Panc1 (cell line): ENCODE data around the gene OBI1. TPM values are rescaled to one million over a fixed set of nuclear protein-coding genes. Genes with fewer than 3 reads are reported as not detected.

Experiments used
- ATAC-seq: fragments of 200-7000 bp; cut with Tn5 transposase; 2 replicates; pipeline ENCODE4 v1.9.1; 2020; ENCODE audit warnings: mild to moderate bottlenecking, moderate library complexity
- BruUV-seq: library from RNA; stranded (reverse); fragments of 400-500 nt; replicated peaks from 2 replicates; lab custom pipeline; 2021; lab: Mats Ljungman, UMichigan
- CTCF ChIA-PET: fragments of 300-600 bp; sonication (Branson Sonifier 250); formaldehyde crosslinking; loops from one replicate; lab custom pipeline; 2022; ENCODE audit warnings: antibody characterized with exemption; lab: Charles Lee
- POLR2A ChIA-PET: fragments of 300-600 bp; sonication (Branson Sonifier 250); formaldehyde crosslinking; loops from one replicate; lab custom pipeline; 2022; ENCODE audit warnings: antibody characterized with exemption; lab: Charles Lee
- DNase-seq: peaks from one replicate; pipeline ENCODE4 v3.0.0-alpha.2; 2010; ENCODE audit warnings: low read depth, low spot score
- H3K27ac ChIP-seq: 2 replicates; pipeline ENCODE4 v1.5.1; 2011; ENCODE audit warnings: mild to moderate bottlenecking, low read length, inconsistent platforms
- H3K27me3 ChIP-seq: fragments of 200-500 bp; sonication (Bioruptor generic); 2 replicates; pipeline ENCODE4 v1.6.0; 2014; ENCODE audit warnings: low read length, inconsistent platforms; ENCODE audit not compliant: control insufficient read depth, insufficient read depth
- H3K36me3 ChIP-seq: fragments of 200-500 bp; sonication (Bioruptor generic); 2 replicates; pipeline ENCODE4 v1.5.1; 2014; ENCODE audit warnings: inconsistent platforms, mild to moderate bottlenecking, low read length, moderate library complexity; ENCODE audit not compliant: control insufficient read depth, insufficient read depth
- H3K4me1 ChIP-seq: 2 replicates; pipeline ENCODE4 v1.5.1; 2011; ENCODE audit warnings: inconsistent platforms, mild to moderate bottlenecking, low read length, moderate library complexity; ENCODE audit not compliant: control insufficient read depth, insufficient read depth
- H3K4me3 ChIP-seq, 2 experiments: 2 replicates each; pipeline ENCODE4 v1.5.1; 2011 to 2012; ENCODE audit warnings: low read depth in 2 of 2, low read length in 2 of 2, mild to moderate bottlenecking in 2 of 2, inconsistent platforms in 1 of 2, moderate library complexity in 1 of 2
- H3K9me3 ChIP-seq: fragments of 200-500 bp; sonication (Bioruptor generic); 2 replicates; pipeline ENCODE4 v1.5.1; 2014; ENCODE audit warnings: low read depth, mild to moderate bottlenecking, inconsistent platforms, low read length, moderate library complexity; ENCODE audit not compliant: control insufficient read depth, insufficient read depth
- CTCF ChIP-seq: fragments of 450-650 bp; IDR thresholded peaks from 2 replicates; pipeline ENCODE4 v1.5.1; 2017; ENCODE audit warnings: mild to moderate bottlenecking
- POLR2AphosphoS5 ChIP-seq: IDR thresholded peaks from 2 replicates; pipeline ENCODE4 v1.6.1; 2012; ENCODE audit warnings: mild to moderate bottlenecking, low read depth, low read length, moderate library complexity
- REST ChIP-seq, 2 experiments: IDR thresholded peaks; 2 replicates each; pipeline ENCODE4 v1.6.1; 2011 to 2012; ENCODE audit warnings: low read depth in 2 of 2, control low read depth in 1 of 2, low read length in 1 of 2, mild to moderate bottlenecking in 1 of 2, moderate library complexity in 1 of 2; ENCODE audit not compliant: insufficient read depth in 1 of 2
- SIN3A ChIP-seq: IDR thresholded peaks from 2 replicates; pipeline ENCODE4 v1.6.1; 2012; ENCODE audit warnings: low read depth, mild to moderate bottlenecking, low read length, moderate library complexity, borderline replicate concordance; ENCODE audit not compliant: insufficient read depth
- TCF7L2 ChIP-seq: IDR thresholded peaks from 2 replicates; pipeline ENCODE4 v1.6.1; 2011; ENCODE audit warnings: mild to moderate bottlenecking, low read depth, low read length, inconsistent platforms
- in situ Hi-C: cut with HindIII; loops from 2 replicates; pipeline ENCODE4 v1.10.0; 2016; ENCODE audit warnings: low sequenced_read_pairs, low pct_unique_long_range_greater_than_20kb
- intact Hi-C: fragments of 100-400 bp; cut with micrococcal nuclease; formaldehyde crosslinking; loops from one replicate; pipeline ENCODE4 v1.10.0; 2022; ENCODE audit not compliant: unreplicated experiment
- total RNA-seq: library from RNA; stranded (reverse); gene quantifications from one replicate; pipeline ENCODE4 v1.2.1, GENCODE V29; 2021; ENCODE audit not compliant: unreplicated experiment

OBI1 gene
- total RNA-seq, 1 experiment from 2014 or later, result 9.1 TPM

- Histone ChIP-seq H3K27ac (no peak overlapping the region), H3K4me3 (no peak overlapping the region), H3K9me3 (no peaks in the 10 kb centered on the region), H3K27me3 (no peaks in the 10 kb centered on the region), H3K36me3 (no peaks in the 10 kb centered on the region; the same call in 1 of the 2 replicates), H3K4me1 (no peaks in the 10 kb centered on the region)
- BruUV-seq, result no TSS peak
- ATAC-seq (no peak), DNase-seq (no peak)
- CTCF ChIA-PET, result no interaction called here
- in situ Hi-C loops (no loop called here), intact Hi-C loops (no loop called here)
- POLR2A ChIA-PET, result no interaction called here
- TF ChIP-seq CTCF (no peak), REST (IDR thresholded peaks at IDR 0.05; ENCODE audit: insufficient read depth in 1 of 2, low read depth in 2 of 2, low read length in 1 of 2) (no peak), TCF7L2 (no peak), POLR2AphosphoS5 (no peak), SIN3A (no peak)
Measured at GRCh38 chr13:78631077-78631476, 27.9 kb downstream of the OBI1 start.

GRCh38 chr13:78630511-78630910 is 28.4 kb downstream of the OBI1 start:
- Histone ChIP-seq H3K9me3 (no peaks in the 10 kb centered on the region), H3K4me3 (no peak overlapping the region), H3K4me1 (no peaks in the 10 kb centered on the region), H3K36me3 (no peaks in the 10 kb centered on the region; the same call in 1 of the 2 replicates), H3K27me3 (no peaks in the 10 kb centered on the region), H3K27ac (no peak overlapping the region)
- CTCF ChIA-PET, result no interaction called here
- no peak for TF ChIP-seq SIN3A
- TF ChIP-seq CTCF, result no peak
- no peak for TF ChIP-seq POLR2AphosphoS5
- no peak for TF ChIP-seq REST (IDR thresholded peaks at IDR 0.05; ENCODE audit: insufficient read depth in 1 of 2, low read depth in 2 of 2, low read length in 1 of 2)
- TF ChIP-seq TCF7L2, result no peak
- ATAC-seq, result no peak
- DNase-seq, result no peak
- POLR2A ChIA-PET, result no interaction called here
- in situ Hi-C loops (no loop called here), intact Hi-C loops (no loop called here)
- BruUV-seq, result no TSS peak
